T-helper 2 cell treated with Interferon-gamma antibody and Interleukin-4, amounts not matched to agents 100 ng/mL and 5 ng/mL, for 36 hours (primary cell): Measurements from ENCODE around the gene PRLHR. TPM values are rescaled to one million over a fixed set of nuclear protein-coding genes. Genes with fewer than 3 reads are reported as not detected.
"Not testable (repeated sequence)": the region's sequence is repeated elsewhere in the genome, so short reads cannot be mapped to it uniquely, and the experiment has no call there.

Experiments
- intact Hi-C: fragments of 100-400 bp; cut with micrococcal nuclease; formaldehyde crosslinking; loops from one replicate; pipeline ENCODE4 v1.15.1; 2023
- total RNA-seq: library from RNA; stranded (reverse); gene quantifications from 2 replicates; pipeline ENCODE4 v1.2.3, GENCODE V29; 2022

Gene PRLHR
- total RNA-seq = not detected in 2 replicates

GRCh38 chr10:118595598-118596425 is at the start of gene PRLHR:
Gene PRLHR, minus strand, starts transcription at chr10:118595648. Its CDS starts 404 bp downstream, at chr10:118595244.
- intact Hi-C loops = loop anchor here (5.0 to 10.0 kb wide), 2 partner anchors 1051 to 1434 kb away; partner anchors contain the start of gene EMX2

DNA sequence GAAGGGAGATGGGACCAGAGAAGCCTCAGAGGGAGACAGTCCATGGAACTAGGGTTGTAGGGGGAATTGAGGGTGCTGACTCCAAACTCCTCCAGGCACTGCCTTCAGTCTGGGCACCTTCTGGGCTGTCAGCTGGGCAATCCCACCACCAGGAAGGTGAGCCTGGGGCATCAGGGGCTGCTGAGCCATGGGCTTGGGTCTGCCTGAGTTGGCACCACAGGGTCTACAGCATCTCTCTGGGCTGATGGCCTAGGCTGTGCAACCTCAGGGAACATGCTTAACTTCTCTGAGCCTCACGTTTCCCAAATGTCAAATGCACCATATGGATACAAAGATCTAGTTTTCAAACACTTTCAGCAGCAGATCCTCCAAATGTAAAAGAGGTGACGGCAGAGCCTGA is 46.8 kb upstream of the PRLHR start:
- intact Hi-C loops = no loop called here

- intact Hi-C loops = no loop called here
Observed at GRCh38 chr10:118638680-118639079, 43.2 kb upstream of the PRLHR start.

- intact Hi-C loops = no loop called here
Observed at GRCh38 chr10:118635674-118636402, 40.4 kb upstream of the PRLHR start.

- intact Hi-C loops = no loop called here
Observed at GRCh38 chr10:118633786-118634185, 38.3 kb upstream of the PRLHR start.

GRCh38 chr10:118629211-118629610 is 33.8 kb upstream of the PRLHR start:
- intact Hi-C loops = no loop called here

GRCh38 chr10:118628397-118628796 is 32.9 kb upstream of the PRLHR start:
- intact Hi-C loops = no loop called here

DNA sequence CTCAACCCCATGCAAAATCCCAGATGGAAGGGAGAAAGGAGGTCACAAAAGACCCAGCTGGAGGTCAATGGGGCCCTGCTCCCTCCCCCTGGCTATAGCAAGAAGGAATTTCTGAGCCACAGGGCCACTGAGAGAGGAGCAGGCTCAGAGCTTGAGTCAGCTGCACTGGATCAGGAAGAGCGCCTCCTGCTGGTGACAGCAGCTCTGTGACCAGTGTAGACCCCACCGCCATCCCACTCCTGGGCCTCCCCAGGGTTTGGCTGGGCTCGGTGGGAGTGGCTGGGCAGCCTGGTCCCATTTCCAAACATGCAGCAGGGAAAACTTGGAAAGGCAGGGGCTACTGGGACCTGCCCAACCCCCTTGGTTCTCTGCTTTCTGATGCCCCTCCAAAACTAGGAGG is 31.5 kb upstream of the PRLHR start:
- intact Hi-C loops = no loop called here

DNA sequence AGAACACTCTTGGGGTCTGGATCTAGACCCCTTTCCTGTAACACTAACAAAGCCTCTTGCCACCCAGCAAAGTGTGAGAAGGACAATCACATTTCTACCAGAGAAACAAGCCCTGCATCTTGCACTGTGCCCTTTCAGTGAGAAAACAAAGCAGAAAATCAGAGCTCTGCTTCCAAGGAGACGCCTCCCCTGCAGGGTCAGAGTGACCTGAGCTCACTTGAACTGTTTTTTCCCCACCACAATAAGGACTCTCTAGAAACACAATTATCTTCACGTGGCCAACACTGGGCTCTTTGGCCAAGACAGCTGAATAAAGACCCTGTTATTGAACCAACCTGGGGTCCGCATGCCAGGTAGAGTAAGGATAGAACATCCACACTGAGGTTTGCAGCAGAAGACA is 30.1 kb upstream of the PRLHR start:
- intact Hi-C loops = no loop called here

- intact Hi-C loops = no loop called here
Observed at GRCh38 chr10:118624747-118625146, 29.3 kb upstream of the PRLHR start.

GRCh38 chr10:118621304-118621942 is 26.0 kb upstream of the PRLHR start:
- intact Hi-C loops = no loop called here

DNA sequence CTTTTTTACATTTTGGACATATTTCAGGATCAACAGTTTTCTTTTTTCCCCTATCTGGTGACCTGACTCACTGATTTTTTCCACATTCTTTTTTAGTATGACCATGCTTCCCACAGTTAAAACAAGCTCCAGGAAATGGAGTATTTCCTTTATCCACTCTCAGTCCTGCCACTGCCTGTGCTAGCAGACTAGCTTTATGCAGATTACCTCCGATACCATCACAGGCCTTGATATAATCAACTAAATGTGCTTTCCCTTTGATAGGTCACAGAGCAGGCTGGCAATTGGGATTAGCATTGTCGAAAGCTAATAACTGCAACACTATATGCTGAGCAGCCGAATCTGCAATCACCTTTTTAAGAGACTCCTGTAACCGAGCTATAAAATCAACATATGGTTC is 18.4 kb upstream of the PRLHR start:
- intact Hi-C loops = not testable (repeated sequence)

GRCh38 chr10:118610577-118610976 is 15.1 kb upstream of the PRLHR start:
- intact Hi-C loops = no loop called here

- intact Hi-C loops = no loop called here
Observed at GRCh38 chr10:118607768-118608354, 12.4 kb upstream of the PRLHR start.

DNA sequence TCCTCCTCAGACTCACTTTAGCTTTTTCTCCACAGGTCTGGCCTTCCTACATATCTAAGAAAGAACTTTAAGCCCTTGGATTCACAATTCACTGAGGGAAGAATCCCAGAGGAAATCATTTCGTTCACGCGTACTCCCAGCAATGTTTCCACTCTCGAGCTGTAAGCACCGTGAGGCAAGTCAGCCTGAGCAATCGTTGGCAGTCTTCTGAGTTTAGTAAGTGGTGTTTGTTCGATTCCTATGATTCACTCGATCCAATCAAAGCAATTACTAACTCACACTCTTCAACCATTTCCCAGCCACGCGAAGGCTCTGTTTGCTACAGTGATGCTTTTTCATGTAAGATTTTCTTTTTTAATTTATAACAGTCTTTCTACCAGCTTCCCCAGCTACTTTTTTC is 10.2 kb upstream of the PRLHR start:
- intact Hi-C loops = no loop called here

DNA sequence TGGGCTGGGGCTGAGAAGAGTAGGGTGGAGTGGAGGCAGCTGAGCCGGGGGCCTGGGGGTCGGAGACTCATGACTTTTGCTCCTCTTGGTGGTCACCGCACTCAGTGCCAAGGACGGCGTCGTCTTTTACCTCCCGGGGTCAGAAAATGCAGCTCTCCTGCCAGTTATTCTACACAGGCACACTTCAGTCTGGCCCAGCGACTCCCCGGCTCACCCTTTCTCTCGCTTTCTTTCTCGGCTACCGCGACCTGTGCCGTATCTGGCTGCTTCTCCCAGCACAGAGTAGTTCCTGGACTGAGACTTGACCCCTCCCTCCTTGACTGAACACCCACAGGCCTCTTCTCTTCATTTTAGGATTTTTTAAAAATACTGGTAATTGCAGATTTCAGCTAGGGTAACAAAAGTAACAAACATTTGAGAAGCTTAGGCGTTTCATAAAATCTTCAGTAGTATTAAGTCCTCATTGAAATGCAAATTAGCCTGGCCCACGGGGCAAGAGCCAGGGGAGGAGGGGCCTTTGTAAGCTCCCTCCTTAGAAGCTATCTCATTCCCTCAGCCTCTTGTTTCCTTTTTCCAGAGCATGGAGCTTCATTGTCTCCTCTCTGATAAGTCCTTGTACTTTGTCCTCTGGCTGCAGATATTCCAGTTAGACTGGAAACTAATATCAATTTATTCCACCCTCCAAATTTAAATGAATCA is 1.1 kb upstream of the PRLHR start:
- intact Hi-C loops = loop anchor here (5.0 to 10.0 kb wide), 2 partner anchors 1052 to 1434 kb away; partner anchors contain the start of gene EMX2

- intact Hi-C loops = loop anchor here (5.0 to 10.0 kb wide), 2 partner anchors 1050 to 1433 kb away; partner anchors contain the start of gene EMX2
Observed at GRCh38 chr10:118595064-118595420, 406 bp downstream of the PRLHR start.

DNA sequence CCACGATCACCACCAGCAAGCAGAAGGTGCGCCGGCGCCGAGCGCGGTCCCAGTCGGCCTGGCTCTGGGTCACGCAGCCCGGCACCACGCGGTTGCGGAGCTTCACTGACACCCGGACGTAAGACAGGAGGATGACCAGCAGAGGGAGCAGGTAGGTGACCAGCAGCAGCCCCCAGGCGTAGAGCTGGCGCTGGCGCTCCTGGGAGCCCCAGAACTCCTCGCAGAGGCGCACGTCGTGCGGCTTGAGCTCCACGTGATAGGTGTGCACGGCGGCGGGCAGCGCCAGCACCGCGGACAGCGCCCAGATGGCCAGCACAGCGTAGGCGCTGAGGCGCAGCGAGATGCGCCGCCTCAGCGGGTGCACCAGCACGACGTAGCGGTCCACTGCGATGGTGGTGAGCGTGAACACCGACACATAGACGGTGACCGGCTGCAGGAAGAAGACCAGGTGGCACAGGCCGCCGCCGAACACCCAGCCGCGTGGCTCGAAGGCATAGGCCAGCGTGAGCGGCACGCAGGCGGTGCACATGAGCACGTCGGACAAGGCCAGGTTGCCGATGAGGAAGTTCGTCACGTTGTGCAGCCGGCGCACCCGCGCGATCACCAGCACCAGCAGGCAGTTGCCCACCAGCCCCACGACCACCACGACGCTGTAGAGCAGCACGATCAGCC is 920 bp downstream of the PRLHR start:
- intact Hi-C loops = loop anchor here (5.0 to 10.0 kb wide), 2 partner anchors 1050 to 1432 kb away; partner anchors contain the start of gene EMX2

DNA sequence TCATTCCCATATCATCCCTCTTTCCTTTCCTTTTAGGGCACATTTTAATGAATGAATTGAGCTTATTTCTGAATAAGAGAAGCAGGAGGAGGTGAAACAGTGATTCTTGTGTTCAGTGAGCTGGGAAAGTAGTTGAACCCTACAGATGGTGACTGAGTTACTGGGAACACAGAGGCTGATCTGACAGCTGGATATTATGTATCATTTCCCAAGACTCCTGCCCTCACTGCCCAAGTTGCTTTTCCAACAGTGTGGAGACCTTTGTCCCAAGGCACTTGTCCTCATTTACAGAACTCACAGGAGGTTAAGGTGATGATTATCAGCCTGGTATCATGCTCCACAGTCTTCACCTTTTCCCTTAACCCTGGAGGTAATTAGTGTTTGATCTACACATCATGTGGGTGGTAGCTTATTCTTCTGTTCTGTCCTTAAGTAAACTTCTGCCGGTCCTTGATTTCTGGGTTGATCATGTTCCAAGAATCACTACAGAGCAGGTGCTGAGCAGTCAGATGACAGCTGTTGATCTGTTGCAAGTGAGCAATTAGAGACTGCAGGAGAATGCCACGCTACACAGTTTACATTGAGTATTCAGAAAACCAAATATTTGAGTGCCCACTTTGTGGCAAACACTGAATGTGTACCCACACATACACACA is 2.6 kb downstream of the PRLHR start:
- intact Hi-C loops = loop anchor here (10.0 kb wide), 1 partner anchor 1048 kb away; the partner anchor contains the start of gene EMX2

DNA sequence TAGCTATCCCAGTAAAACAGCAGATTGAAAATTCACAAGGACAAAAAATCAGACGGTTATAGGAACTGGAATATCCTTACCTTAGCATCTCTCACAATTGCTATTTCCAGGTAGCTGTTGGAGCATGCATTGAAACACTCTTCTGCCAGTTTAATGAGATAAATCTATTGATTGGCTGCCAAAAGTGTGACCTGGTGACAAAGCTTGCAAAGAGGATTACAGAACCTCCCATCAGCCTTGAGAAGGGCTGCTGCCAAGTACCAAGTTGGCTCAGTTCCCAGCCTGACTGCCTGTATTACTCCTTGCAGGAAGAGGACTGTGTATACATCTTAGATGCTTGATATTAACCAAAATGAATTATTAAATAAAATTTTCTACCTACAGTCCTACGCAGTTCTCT is 5.1 kb downstream of the PRLHR start:
- intact Hi-C loops = loop anchor here (10.0 kb wide), 1 partner anchor 1046 kb away; the partner anchor contains the start of gene EMX2
